Liver (tissue), 9 donors: ENCODE data around the gene CT45A1. TPM values are rescaled to one million over a fixed set of nuclear protein-coding genes. Genes with fewer than 3 reads are reported as not detected.
"Not testable (repeated sequence)": the region's sequence is repeated elsewhere in the genome, so short reads cannot be mapped to it uniquely, and the experiment has no call there.

Source experiments
- DNase-seq: peaks from one replicate; pipeline ENCODE4 v3.0.0-alpha.2; 2017; ENCODE audit warnings: low spot score
- H3K27ac ChIP-seq, 2 donors: one replicate each; pipeline ENCODE4 v1.7.0; 2013; ENCODE audit warnings: inconsistent platforms in 2 of 2, low read length in 2 of 2, control low read depth in 1 of 2, low read depth in 1 of 2, mild to moderate bottlenecking in 1 of 2
- H3K27me3 ChIP-seq, 4 donors: one replicate each; pipeline versions ENCODE4 v1.6.1 to v1.7.0; 2013; ENCODE audit warnings: low read length in 3 of 4, inconsistent platforms in 1 of 4, mild to moderate bottlenecking in 1 of 4, moderate library complexity in 1 of 4; ENCODE audit not compliant: control insufficient read depth in 4 of 4, insufficient read depth in 4 of 4
- H3K36me3 ChIP-seq, 4 donors: one replicate each; pipeline versions ENCODE4 v1.6.1 to v1.7.0; 2013; ENCODE audit warnings: low read length in 3 of 4, mild to moderate bottlenecking in 3 of 4, low read depth in 1 of 4, moderate library complexity in 1 of 4; ENCODE audit not compliant: control insufficient read depth in 4 of 4, insufficient read depth in 3 of 4
- H3K4me1 ChIP-seq, 4 donors: one replicate each; pipeline versions ENCODE4 v1.6.1 to v1.7.0; 2013; ENCODE audit warnings: low read length in 3 of 4, mild to moderate bottlenecking in 3 of 4, moderate library complexity in 1 of 4; ENCODE audit not compliant: control insufficient read depth in 4 of 4, insufficient read depth in 4 of 4
- H3K4me3 ChIP-seq, 3 donors: one replicate each; pipeline versions ENCODE4 v1.6.1 to v1.7.0; 2013; ENCODE audit warnings: low read length in 3 of 3, control low read depth in 1 of 3, low read depth in 1 of 3, mild to moderate bottlenecking in 1 of 3
- H3K9ac ChIP-seq, 2 donors: one replicate each; pipeline ENCODE4 v1.7.0; 2013; ENCODE audit warnings: low read length in 2 of 2, mild to moderate bottlenecking in 2 of 2, moderate library complexity in 2 of 2, control low read depth in 1 of 2, low read depth in 1 of 2
- H3K9me3 ChIP-seq, 4 donors: one replicate each; pipeline versions ENCODE4 v1.6.1 to v1.7.0; 2013; ENCODE audit warnings: low read length in 3 of 4; ENCODE audit not compliant: control insufficient read depth in 4 of 4
- ATF3 ChIP-seq: IDR thresholded peaks from 2 replicates; pipeline ENCODE4 v1.6.1; 2016; ENCODE audit warnings: antibody characterized with exemption
- EGR1 ChIP-seq, 2 donors: IDR thresholded peaks; 2 replicates each; pipeline ENCODE4 v1.6.1; 2016 to 2018; ENCODE audit warnings: antibody characterized with exemption in 2 of 2, low read depth in 2 of 2
- FOXA1 ChIP-seq: IDR thresholded peaks from 2 replicates; pipeline ENCODE4 v1.6.1; 2016; ENCODE audit warnings: antibody characterized with exemption
- FOXA2 ChIP-seq: IDR thresholded peaks from 2 replicates; pipeline ENCODE4 v1.6.1; 2016; ENCODE audit warnings: antibody characterized with exemption
- HNF4A ChIP-seq, 2 donors: conservative IDR thresholded peaks; 2 replicates each; pipeline ENCODE4 v1.6.1; 2016; ENCODE audit warnings: antibody characterized with exemption in 2 of 2, mild to moderate bottlenecking in 2 of 2
- HNF4G ChIP-seq: IDR thresholded peaks from 2 replicates; pipeline ENCODE4 v1.6.1; 2016; ENCODE audit warnings: antibody characterized with exemption
- JUND ChIP-seq, 2 donors: IDR thresholded peaks; 2 replicates each; pipeline ENCODE4 v1.6.1; 2016; ENCODE audit warnings: antibody characterized with exemption in 2 of 2
- MAX ChIP-seq: IDR thresholded peaks from 2 replicates; pipeline ENCODE4 v1.6.1; 2016; ENCODE audit warnings: antibody characterized with exemption
- NR2F2 ChIP-seq: IDR thresholded peaks from 2 replicates; pipeline ENCODE4 v1.6.1; 2016; ENCODE audit warnings: antibody characterized with exemption
- RAD21 ChIP-seq, 2 donors: IDR thresholded peaks; 2 replicates each; pipeline ENCODE4 v1.6.1; 2016; ENCODE audit warnings: antibody characterized with exemption in 2 of 2, mild to moderate bottlenecking in 2 of 2
- SP1 ChIP-seq: IDR thresholded peaks from 2 replicates; pipeline ENCODE4 v1.6.1; 2018; ENCODE audit warnings: antibody characterized with exemption, mild to moderate bottlenecking
- ZBTB33 ChIP-seq: IDR thresholded peaks from 2 replicates; pipeline ENCODE4 v1.6.1; 2016; ENCODE audit warnings: antibody characterized with exemption
- WGBS: extraction: QIAGEN DNeasy Blood & Tissue Kit; methylation state at CpG from one replicate; pipeline ENCODE4 v1.1.7; 2013; 5-methylcytosine and 5-hydroxymethylcytosine counted together
- polyA plus RNA-seq, 2 donors: library from polyadenylated mRNA; stranded (reverse) in 1 of 2; unstranded in 1 of 2; fragments of 200-250 nt in 1 of 2; fragments of >200 nt in 1 of 2; fragmentation: Nextera tagmentation in 1 of 2; extraction: Ambion mirVana in 1 of 2; gene quantifications; one replicate each; pipeline versions ENCODE4 v1.2.1 to v1.2.3, GENCODE V29; 2013 to 2015
- total RNA-seq, 2 donors: library from RNA; depleted of rRNA; stranded (reverse); fragments of >200 nt; gene quantifications; one replicate each; pipeline ENCODE4 v1.2.3, GENCODE V29; 2014
- TF ChIP-seq, protein P1 (sequence below): fragments of 150-350 bp; IDR thresholded peaks from 2 replicates; pipeline ENCODE4 v1.5.1; 2017; ENCODE audit warnings: improper control_type of control experiment, low read depth, low read length; ENCODE audit not compliant: missing input control
- TF ChIP-seq, protein P2 (sequence below): IDR thresholded peaks from 2 replicates; pipeline ENCODE4 v1.6.1; 2016; ENCODE audit warnings: antibody characterized with exemption, mild to moderate bottlenecking
- donor health status: healthy.
- donor health status: healthy.
- donor health status: healthy.
- donor health status: healthy.
- donor health status: healthy.

The CT45A1 gene, protein sequence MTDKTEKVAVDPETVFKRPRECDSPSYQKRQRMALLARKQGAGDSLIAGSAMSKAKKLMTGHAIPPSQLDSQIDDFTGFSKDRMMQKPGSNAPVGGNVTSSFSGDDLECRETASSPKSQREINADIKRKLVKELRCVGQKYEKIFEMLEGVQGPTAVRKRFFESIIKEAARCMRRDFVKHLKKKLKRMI
- total RNA-seq, result not detected
- not detected for polyA plus RNA-seq

GRCh38 chrX:135713183-135713689, at the start of gene CT45A1:
CT45A1 (plus strand) TSS chrX:135713639; CDS start chrX:135718941, 5,302 bp downstream.
- H3K36me3 ChIP-seq, H3K4me1 ChIP-seq, H3K27me3 ChIP-seq, DNase-seq, H3K27ac ChIP-seq, H3K9me3 ChIP-seq, H3K9ac ChIP-seq, H3K4me3 ChIP-seq: not testable (repeated sequence)
- WGBS, result 79% methylated on average over 12 of the region's 15 CpGs

GRCh38 chrX:135672979-135673378, 40.5 kb upstream of the CT45A1 start:
- H3K27me3 ChIP-seq, H3K9ac ChIP-seq, DNase-seq: not testable (repeated sequence)

GRCh38 chrX:135688137-135688536, 25.3 kb upstream of the CT45A1 start:
- Histone ChIP-seq H3K4me3 (no peak overlapping the region), H3K27ac (no peak overlapping the region), H3K27me3 (peaks cover 0 to under 1% (median 0%) of the 10 kb centered on the region in 4 donors), H3K9ac (no peak overlapping the region), H3K36me3 (no peaks in the 10 kb centered on the region), H3K4me1 (no peaks in the 10 kb centered on the region), H3K9me3 (no peaks in the 10 kb centered on the region)
- TF ChIP-seq SP1, result no peak
- no peak for DNase-seq
- WGBS, result 50% methylated on average over 16 of the region's 16 CpGs

More at GRCh38 chrX:135672979-135673378, 40.5 kb upstream of the CT45A1 start:
- not testable (repeated sequence) for H3K4me1 ChIP-seq, H3K36me3 ChIP-seq, H3K9me3 ChIP-seq, H3K4me3 ChIP-seq, H3K27ac ChIP-seq

- no peak overlapping the region for H3K27ac ChIP-seq
- no peak overlapping the region for H3K9ac ChIP-seq
- H3K4me3 ChIP-seq, result no peak overlapping the region
- no peak for DNase-seq
- H3K27me3 ChIP-seq, result peaks cover 0 to 2% (median 0%) of the 10 kb centered on the region in 4 donors
- no peak for TF ChIP-seq MAX
- TF ChIP-seq ATF3, result no peak
- no peak for TF ChIP-seq SP1
- no peak for TF ChIP-seq NR2F2
- TF ChIP-seq FOXA1, result no peak
- no peak for TF ChIP-seq HNF4G
- TF ChIP-seq ZBTB33, result no peak
- no peak for TF ChIP-seq RAD21 (IDR thresholded peaks at IDR 0.05)
- no peak for TF ChIP-seq JUND (IDR thresholded peaks at IDR 0.05)
- TF ChIP-seq EGR1 (IDR thresholded peaks at IDR 0.05; ENCODE audit: low read depth in 2 of 2), result no peak
- TF ChIP-seq HNF4A (conservative IDR thresholded peaks at IDR 0.05), result no peak
- TF ChIP-seq FOXA2, result no peak
- TF ChIP-seq, protein P1, sequence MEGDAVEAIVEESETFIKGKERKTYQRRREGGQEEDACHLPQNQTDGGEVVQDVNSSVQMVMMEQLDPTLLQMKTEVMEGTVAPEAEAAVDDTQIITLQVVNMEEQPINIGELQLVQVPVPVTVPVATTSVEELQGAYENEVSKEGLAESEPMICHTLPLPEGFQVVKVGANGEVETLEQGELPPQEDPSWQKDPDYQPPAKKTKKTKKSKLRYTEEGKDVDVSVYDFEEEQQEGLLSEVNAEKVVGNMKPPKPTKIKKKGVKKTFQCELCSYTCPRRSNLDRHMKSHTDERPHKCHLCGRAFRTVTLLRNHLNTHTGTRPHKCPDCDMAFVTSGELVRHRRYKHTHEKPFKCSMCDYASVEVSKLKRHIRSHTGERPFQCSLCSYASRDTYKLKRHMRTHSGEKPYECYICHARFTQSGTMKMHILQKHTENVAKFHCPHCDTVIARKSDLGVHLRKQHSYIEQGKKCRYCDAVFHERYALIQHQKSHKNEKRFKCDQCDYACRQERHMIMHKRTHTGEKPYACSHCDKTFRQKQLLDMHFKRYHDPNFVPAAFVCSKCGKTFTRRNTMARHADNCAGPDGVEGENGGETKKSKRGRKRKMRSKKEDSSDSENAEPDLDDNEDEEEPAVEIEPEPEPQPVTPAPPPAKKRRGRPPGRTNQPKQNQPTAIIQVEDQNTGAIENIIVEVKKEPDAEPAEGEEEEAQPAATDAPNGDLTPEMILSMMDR, result no peak
- TF ChIP-seq, protein P2, sequence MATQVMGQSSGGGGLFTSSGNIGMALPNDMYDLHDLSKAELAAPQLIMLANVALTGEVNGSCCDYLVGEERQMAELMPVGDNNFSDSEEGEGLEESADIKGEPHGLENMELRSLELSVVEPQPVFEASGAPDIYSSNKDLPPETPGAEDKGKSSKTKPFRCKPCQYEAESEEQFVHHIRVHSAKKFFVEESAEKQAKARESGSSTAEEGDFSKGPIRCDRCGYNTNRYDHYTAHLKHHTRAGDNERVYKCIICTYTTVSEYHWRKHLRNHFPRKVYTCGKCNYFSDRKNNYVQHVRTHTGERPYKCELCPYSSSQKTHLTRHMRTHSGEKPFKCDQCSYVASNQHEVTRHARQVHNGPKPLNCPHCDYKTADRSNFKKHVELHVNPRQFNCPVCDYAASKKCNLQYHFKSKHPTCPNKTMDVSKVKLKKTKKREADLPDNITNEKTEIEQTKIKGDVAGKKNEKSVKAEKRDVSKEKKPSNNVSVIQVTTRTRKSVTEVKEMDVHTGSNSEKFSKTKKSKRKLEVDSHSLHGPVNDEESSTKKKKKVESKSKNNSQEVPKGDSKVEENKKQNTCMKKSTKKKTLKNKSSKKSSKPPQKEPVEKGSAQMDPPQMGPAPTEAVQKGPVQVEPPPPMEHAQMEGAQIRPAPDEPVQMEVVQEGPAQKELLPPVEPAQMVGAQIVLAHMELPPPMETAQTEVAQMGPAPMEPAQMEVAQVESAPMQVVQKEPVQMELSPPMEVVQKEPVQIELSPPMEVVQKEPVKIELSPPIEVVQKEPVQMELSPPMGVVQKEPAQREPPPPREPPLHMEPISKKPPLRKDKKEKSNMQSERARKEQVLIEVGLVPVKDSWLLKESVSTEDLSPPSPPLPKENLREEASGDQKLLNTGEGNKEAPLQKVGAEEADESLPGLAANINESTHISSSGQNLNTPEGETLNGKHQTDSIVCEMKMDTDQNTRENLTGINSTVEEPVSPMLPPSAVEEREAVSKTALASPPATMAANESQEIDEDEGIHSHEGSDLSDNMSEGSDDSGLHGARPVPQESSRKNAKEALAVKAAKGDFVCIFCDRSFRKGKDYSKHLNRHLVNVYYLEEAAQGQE, result no peak
- WGBS, result 72% methylated on average over 3 of the region's 3 CpGs
- H3K9me3 ChIP-seq, result no peaks in the 10 kb centered on the region
- no peaks in the 10 kb centered on the region for H3K36me3 ChIP-seq
- no peaks in the 10 kb centered on the region for H3K4me1 ChIP-seq
Measured at GRCh38 chrX:135695471-135695870, 18.0 kb upstream of the CT45A1 start.
